NCI-H128 (cell line): ENCODE results near the gene KHSRP.
"Not testable (repeated sequence)": the region's sequence is repeated elsewhere in the genome, so short reads cannot be mapped to it uniquely, and the experiment has no call there.

Experiments
- DNase-seq: peaks from one replicate; lab custom pipeline; 2025; ENCODE audit not compliant: unreplicated experiment; lab: John Stamatoyannopoulos, UW

Gene KHSRP

DNA sequence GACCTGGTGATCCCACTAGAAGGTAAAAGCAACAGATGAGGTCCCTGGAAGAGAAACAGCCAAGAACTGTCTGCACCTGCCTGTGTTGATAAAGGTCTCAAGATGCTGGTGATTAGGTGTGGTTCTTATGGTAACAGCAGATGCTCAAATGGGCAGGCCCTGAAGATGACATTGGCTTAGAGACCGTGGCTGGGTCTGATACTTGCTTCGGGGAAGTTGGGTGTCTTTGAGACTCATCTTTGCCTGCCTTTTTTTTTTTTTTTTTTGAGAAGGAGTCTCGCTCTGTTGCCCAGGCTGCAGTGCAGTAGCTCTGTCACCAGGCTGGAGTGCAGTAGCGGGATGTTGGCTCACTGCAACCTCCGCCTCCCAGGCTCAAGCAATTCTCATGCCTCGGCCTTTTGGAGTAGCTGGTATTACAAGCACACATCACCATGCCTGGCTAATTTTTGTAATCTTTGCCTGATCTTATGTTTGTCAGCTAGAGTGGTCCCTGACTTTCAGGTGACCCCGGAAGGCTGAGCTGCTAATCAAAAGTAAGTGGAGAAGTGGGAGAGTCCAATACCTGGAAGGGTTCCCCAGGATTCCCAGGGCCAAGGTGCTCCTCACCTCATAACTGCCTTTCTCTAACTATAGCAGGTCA is 27.1 kb upstream of the KHSRP start:
- no peak for DNase-seq

DNA sequence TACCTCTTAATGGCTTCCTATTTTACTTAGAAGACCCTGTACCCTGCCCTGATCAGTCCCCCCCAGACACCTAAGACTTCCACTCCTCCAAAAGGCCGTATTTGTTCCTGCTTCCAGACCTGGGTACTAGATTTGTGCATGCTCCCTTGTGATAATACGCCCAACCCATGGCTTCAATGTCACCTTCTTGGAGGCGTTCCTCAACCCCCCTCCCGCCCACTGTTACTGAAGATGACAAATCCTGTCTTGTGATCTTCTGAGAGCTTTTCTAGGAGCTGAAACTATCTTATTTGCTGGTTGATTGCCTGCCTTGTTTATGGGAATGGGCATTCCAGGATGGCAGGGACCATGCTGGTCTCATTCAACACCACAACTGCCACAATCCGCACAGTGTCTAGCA is 25.6 kb upstream of the KHSRP start:
- no peak for DNase-seq

DNA sequence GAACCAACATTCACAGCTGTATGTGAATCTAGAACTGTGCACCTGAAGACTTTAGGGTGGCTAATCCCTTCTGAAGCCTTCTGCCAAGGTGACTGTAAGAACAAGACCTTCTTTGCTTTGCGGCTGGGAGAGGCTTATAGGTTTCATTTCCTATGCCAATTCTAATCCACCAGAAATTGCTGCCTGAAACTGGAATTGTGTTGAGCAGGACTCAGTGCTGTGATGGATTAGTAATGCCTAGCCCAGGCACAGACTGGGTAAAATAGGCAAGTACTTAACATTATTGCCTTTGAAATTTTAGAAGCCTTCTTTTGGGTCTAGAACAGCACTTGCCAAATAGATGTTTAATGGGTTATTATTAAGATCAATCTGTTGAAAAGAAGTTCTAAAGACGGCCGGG is 23.4 kb upstream of the KHSRP start:
- no peak for DNase-seq

- DNase-seq, result no peak
These were observed 21.8 kb upstream of the KHSRP start for GRCh38 chr19:6446452-6446851.

- no peak for DNase-seq
These were observed 19.4 kb upstream of the KHSRP start for GRCh38 chr19:6443986-6444385.

- no peak for DNase-seq
These were observed 17.6 kb upstream of the KHSRP start for GRCh38 chr19:6442087-6442688.

- DNase-seq, result no peak
These were observed 16.3 kb upstream of the KHSRP start for GRCh38 chr19:6440905-6441304.

DNA sequence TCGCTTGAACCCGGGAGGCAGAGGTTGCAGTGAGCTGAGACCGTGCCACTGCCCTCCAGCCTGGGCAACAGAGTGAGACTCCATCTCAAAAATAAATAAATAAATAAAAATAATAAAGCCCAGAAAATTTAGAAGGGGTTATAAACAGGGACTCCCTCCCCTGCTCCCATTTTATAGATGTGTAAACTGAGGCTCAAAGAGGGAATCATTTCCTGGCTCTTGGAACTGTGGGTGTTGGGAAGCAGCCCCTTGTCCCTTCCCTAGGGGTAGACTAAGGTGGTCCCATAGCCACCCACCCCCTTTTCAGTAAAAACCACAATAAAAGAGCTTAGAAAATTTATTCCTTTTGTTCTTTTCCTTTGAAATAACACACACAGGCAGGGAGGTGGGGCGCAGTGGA is 15.1 kb upstream of the KHSRP start:
- no peak for DNase-seq

GRCh38 chr19:6433663-6434062 is 9.1 kb upstream of the KHSRP start, which contains the start of gene SLC25A41:
Gene SLC25A41 (minus strand): TSS chr19:6433763. CDS start chr19:6433693, 70 bp downstream.
- no peak for DNase-seq

- no peak for DNase-seq
These were observed 8.6 kb upstream of the KHSRP start for GRCh38 chr19:6433165-6433564.

- no peak for DNase-seq
These were observed 7.3 kb upstream of the KHSRP start for GRCh38 chr19:6431891-6432290.

DNA sequence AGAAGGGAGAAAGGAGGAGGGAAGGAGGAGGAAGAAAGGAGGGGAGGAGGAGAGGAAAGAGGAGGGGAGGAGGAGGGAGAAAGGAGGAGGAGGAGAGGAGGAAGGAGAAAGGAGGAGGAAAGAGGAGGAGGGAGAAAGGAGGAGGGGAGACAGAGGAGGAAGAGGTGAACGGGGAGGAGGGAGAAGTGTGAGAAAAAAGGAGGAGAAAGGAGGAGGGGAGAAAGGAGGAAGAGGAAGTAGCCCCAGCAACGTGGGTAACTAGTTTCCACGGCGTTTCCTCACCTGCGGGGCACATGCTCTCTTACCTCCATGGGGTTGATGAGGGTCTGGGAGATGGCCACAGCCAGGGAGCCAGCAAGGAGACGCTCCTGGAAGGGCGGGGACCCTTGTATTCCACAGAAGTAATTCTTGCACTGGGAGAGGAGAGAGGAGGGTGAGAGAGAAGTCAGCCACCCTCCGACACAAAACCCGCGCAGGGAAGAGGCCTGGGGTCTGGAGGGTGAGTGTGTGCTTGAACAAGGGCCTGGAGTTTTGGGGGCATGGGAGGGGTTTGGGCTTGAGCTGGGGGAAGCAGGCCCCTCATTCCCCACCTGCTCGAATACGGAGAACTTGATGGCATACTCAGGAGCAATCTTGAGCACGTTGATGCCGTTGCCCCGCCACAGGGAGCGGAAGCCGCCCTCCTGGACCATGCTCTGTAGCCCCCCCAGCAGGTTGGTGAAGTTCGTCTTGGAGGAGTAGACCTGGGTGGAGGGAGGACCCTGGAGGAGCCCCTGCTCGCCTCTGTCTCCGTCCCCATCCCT is 5.0 kb upstream of the KHSRP start:
- no peak for DNase-seq

- DNase-seq, result not testable (repeated sequence)
These were observed 4.2 kb upstream of the KHSRP start for GRCh38 chr19:6428692-6429418.

- no peak for DNase-seq
These were observed 2.5 kb upstream of the KHSRP start for GRCh38 chr19:6427131-6427530.

DNA sequence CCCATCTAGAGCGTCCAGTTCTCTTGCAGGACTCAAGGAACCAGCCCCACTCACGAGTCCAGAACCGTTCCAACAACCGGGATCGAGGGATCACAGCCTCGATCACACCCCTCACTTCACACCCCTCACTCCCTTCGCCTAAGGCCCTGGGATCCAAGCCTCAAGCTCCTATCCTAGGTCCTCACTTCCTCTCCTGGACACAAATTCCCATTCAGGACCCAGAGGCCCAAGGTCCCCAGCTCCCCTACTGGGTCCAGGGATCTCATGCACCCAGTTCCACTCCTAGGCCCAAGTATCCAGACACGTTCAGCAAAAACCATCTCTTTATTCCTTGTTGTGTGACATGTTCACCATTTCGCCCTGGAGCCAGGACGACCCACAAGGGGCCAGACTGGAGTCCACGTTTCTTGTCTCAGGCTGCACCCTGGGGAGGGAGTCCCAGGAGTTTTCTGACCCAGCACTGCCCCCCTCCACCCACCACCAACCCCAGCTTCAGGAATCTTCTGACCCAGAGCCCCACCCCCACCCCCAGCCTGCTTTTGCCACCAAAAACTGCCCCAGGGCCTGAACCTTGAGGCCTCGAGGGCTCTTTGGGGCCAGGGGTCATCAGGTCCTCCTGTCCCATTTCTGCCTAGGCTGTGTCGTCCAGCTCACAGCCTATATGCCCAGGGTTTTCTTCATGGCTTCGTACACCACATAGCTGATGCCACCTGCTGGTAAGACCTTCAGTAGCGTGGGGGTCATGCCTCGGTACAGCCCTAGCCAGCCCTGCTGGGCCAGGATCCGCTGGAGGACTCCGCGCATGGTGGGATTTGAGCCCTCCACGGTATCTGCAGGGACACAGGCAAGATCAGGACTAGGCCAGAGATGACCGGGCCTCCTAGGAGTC is 1.4 kb upstream of the KHSRP start:
- no peak for DNase-seq

DNA sequence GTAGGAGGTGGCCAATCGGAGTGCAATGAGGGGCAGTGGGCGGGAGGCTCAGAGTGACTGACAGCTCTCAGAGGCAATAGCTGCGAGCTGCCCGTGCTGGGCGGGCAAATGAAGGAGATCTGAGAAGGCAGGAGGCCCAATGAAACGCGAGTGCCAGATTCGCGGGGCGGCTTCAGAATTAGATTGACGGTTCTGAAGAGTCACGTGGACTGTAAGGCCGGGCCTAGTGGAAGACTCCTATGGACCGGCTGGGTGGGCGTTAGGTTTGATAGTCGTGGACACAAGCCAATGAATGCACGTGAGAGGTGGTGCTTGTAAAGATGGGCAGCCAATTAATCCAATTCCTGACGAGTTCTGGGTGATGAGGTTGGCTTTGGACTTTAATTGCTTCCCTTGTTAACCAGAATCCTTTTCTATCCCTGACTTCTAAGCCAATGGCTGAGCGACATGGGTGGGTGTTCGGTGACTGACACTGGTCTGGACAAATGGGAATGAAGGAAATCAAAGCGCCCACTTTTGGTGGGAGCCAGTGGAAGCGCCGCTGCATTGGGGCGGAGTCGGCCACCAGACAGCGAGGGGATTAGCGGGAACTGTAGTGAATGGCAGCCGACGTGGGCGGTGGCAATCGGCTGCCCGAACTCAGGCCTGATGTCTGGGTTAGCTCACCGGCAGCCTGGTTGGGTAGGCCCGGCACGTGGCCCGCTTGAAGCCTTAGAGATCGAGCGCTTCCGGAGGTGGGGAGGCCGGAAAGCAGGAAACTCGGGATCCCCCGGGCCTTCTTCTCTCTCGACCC is 524 bp upstream of the KHSRP start:
- peak; percentile 99 for DNase-seq

- DNase-seq, result no peak
These were observed 964 bp downstream of the KHSRP start for GRCh38 chr19:6423499-6424194.

DNA sequence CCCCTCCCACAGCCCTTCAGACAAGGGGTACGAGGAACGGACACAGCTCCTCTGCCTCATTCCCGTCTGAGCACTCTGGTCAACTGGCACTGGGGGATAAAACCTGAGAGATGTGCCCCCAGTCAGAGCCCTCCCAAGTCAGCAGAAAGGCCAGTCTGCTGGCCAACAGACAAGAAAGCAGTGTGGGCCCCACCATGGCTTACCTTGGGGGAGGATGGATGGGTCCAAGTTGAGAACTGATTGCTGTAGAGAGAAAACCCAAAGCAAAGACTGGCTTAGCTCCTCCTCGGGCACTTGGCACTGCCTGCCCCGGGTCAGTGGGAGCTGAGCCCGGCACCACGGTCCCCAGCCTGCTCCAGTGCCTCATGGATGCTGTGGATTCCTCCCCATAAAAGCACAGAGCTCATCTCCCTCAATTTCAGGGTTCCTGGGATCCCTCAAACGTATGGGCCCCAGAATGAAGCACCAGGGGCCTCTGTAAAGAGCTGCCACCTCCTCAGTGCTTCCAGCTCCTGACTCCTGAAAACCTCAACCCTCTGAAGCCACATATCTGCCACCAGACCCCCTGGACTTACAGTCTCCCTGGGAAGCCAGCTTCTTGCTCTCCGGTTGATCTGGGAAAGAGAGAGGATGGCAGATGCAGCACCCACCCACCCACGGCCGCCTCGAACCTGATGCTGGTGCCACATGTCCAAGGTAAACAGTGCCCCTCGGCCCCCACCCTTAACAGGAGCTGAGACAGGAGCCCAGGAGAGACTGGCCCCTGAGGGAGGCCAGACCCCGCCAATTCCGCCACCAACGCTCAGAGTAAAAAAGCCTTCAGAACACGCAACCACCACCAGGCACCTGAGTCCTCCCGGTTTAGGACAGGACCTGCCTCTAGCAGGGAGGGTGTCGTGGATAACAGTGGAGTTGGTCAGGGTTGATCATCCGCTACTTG is 3.3 kb downstream of the KHSRP start:
- no peak for DNase-seq
